Left lung (tissue), 10 donors: ENCODE measurements around the gene OXTR. TPM values are rescaled to one million over a fixed set of nuclear protein-coding genes. Genes with fewer than 3 reads are reported as not detected.

Experiments
- ATAC-seq: fragments of 200-7000 bp; cut with Tn5 transposase; one replicate; pipeline ENCODE4 v1.9.1; 2020; ENCODE audit warnings: moderate library complexity
- DNase-seq, 4 donors: peaks; one replicate each; pipeline ENCODE4 v3.0.0-alpha.2; 2013 to 2020
- H3K27ac ChIP-seq, 2 donors: fragments of 200-600 bp; sonication (generic) in 1 of 2; one replicate each; pipeline versions ENCODE4 v1.5.0 to v1.8.0; 2020 to 2021
- H3K27me3 ChIP-seq, 2 donors: fragments of 200-600 bp; sonication (generic) in 1 of 2; one replicate each; pipeline versions ENCODE4 v1.5.0 to v1.8.0; 2020 to 2021
- H3K36me3 ChIP-seq, 2 donors: fragments of 200-600 bp; sonication (generic) in 1 of 2; one replicate each; pipeline versions ENCODE4 v1.5.0 to v1.8.0; 2020 to 2021
- H3K4me1 ChIP-seq, 2 donors: fragments of 200-600 bp; one replicate each; pipeline ENCODE4 v1.8.0; 2021
- H3K4me3 ChIP-seq, 2 donors: fragments of 200-600 bp; sonication (generic) in 1 of 2; one replicate each; pipeline versions ENCODE4 v1.5.0 to v1.8.0; 2020 to 2021; ENCODE audit warnings: mild to moderate bottlenecking in 1 of 2
- H3K9me3 ChIP-seq, 2 donors: fragments of 200-600 bp; sonication (generic) in 1 of 2; one replicate each; pipeline versions ENCODE4 v1.5.0 to v1.8.0; 2020 to 2021
- intact Hi-C, 2 donors: fragments of 100-400 bp; cut with DNase I; formaldehyde crosslinking; loops; one replicate each; pipeline versions ENCODE4 v1.11.2 to v1.14.2; 2022
- polyA plus RNA-seq, 6 donors: library from polyadenylated mRNA; unstranded; fragments of 120-200 nt; gene quantifications; one replicate each; pipeline ENCODE4 v1.2.1, GENCODE V29; 2013; ENCODE audit not compliant: insufficient read length in 6 of 6
- total RNA-seq, 2 donors: library from RNA; stranded (reverse); fragmentation: NEBNext Ultra II Directional; extraction: Animal tissue kit (Norgen Biotek cat#: 25700); gene quantifications; one replicate each; pipeline ENCODE4 v1.2.1, GENCODE V29; 2021
- TF ChIP-seq, protein P1 (sequence below), 2 donors: fragments of 200-600 bp; sonication (generic) in 1 of 2; IDR thresholded peaks; one replicate each; pipeline versions ENCODE4 v1.5.0 to v1.8.0; 2021; ENCODE audit warnings: antibody characterized with exemption in 2 of 2
- donor health status: DM: no; HTN: yes; CAD: no.
- donor health status: DM: no; HTN: no; CAD: no.

Gene OXTR
- total and polyA plus RNA-seq, 8 donors, result 0.82 to 4.9 (median 1.5) TPM

DNA sequence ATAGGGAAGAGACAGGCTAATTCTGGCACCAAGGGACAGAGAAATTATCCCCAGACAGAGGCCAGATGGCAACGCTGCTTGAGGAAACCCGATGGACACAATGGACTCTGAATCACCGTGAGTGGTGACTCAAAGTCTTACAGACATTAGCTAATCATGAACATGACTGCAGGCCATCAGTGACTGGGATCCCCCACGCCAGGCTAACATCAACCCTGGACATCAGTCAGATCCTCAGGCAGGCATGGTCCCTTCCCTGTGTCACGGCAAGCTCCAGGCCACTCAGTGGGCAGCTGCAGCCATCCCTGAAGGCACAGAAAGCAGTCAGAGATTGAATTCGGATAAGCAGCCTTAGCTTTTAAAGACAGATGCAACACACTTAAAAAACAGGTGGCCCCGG, 23.8 kb upstream of the OXTR start:
- peaks cover 0 to 19% of the 10 kb centered on the region in 2 donors for H3K9me3 ChIP-seq
- TF ChIP-seq, protein P1, sequence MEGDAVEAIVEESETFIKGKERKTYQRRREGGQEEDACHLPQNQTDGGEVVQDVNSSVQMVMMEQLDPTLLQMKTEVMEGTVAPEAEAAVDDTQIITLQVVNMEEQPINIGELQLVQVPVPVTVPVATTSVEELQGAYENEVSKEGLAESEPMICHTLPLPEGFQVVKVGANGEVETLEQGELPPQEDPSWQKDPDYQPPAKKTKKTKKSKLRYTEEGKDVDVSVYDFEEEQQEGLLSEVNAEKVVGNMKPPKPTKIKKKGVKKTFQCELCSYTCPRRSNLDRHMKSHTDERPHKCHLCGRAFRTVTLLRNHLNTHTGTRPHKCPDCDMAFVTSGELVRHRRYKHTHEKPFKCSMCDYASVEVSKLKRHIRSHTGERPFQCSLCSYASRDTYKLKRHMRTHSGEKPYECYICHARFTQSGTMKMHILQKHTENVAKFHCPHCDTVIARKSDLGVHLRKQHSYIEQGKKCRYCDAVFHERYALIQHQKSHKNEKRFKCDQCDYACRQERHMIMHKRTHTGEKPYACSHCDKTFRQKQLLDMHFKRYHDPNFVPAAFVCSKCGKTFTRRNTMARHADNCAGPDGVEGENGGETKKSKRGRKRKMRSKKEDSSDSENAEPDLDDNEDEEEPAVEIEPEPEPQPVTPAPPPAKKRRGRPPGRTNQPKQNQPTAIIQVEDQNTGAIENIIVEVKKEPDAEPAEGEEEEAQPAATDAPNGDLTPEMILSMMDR (IDR thresholded peaks at IDR 0.05), result no peak
- ATAC-seq (no peak), DNase-seq (no peak)
- H3K4me3 ChIP-seq, result no peak overlapping the region
- H3K27me3 ChIP-seq, result no peaks in the 10 kb centered on the region
- no peaks in the 10 kb centered on the region for H3K4me1 ChIP-seq
- H3K27ac ChIP-seq, result no peak overlapping the region
- H3K36me3 ChIP-seq, result no peaks in the 10 kb centered on the region
- intact Hi-C loops, result no loop called here

DNA sequence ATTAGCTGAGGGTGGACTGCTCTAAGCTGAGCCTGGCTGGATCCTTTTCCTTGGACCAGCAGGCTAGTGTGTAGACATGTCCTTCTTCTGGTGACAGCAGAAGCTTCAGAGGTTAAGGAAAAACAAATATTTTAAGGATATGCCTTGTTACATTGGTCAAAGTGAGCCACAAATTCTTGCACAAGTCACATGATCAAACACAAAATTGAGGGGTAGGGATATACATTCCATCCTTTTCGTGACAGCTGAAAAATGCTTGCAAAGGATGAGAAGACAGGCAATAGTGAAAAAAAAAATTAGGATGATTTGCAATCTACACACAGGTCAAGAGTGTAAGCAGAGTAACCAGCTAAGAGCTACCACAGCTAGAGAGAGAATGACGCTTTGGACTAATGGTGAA, 21.1 kb upstream of the OXTR start:
- DNase-seq (no peak), ATAC-seq (no peak)
- no peaks in the 10 kb centered on the region for H3K27me3 ChIP-seq
- H3K27ac ChIP-seq, result no peak overlapping the region
- TF ChIP-seq, protein P1 (IDR thresholded peaks at IDR 0.05), result no peak
- intact Hi-C loops, result no loop called here
- H3K9me3 ChIP-seq, result peaks cover 0 to 19% of the 10 kb centered on the region in 2 donors
- H3K4me3 ChIP-seq, result no peak overlapping the region
- no peaks in the 10 kb centered on the region for H3K36me3 ChIP-seq
- no peaks in the 10 kb centered on the region for H3K4me1 ChIP-seq

DNA sequence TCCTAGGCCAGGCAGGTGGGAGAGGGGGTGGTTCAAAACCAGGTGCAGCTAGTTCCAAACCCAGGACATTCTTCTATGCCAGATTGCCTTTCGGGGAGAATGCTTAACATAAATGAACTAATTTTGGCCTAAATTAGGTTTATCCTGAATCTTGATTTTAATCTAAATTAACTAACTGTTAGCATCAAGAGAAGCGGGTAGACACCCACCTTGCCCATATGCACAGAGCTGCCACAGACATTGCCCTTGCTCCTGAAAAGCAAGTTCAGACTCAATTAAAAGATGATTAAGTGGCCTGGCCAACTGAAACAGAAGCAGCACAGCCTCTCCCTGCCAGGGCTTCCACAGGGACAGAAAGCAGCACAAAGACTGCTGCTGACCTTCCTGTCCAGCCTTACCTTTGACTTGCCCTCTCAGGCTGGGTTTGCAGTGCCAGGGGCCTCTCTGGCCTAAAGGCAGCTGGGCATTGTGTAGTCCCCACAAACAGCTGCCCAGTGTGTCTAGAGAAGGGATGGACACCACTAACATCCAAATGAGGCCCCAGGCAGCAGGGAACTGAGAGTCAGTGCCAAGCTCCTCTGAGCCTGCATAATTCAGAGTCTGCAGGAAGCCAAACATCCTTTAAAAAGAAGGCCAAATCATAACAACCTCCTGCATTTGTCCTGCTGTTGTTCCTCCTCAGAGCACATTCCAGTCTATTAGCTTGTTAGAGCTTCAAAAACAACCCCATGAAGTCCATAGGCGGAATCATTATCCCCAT, 15.4 kb upstream of the OXTR start:
- DNase-seq (no peak), ATAC-seq (no peak)
- Histone ChIP-seq H3K27me3 (no peaks in the 10 kb centered on the region), H3K36me3 (no peaks in the 10 kb centered on the region), H3K4me1 (no peaks in the 10 kb centered on the region), H3K27ac (no peak overlapping the region), H3K9me3 (peaks cover 0 to 14% of the 10 kb centered on the region in 2 donors), H3K4me3 (no peak overlapping the region)
- TF ChIP-seq, protein P1 (IDR thresholded peaks at IDR 0.05), result no peak
- intact Hi-C loops, result no loop called here

DNA sequence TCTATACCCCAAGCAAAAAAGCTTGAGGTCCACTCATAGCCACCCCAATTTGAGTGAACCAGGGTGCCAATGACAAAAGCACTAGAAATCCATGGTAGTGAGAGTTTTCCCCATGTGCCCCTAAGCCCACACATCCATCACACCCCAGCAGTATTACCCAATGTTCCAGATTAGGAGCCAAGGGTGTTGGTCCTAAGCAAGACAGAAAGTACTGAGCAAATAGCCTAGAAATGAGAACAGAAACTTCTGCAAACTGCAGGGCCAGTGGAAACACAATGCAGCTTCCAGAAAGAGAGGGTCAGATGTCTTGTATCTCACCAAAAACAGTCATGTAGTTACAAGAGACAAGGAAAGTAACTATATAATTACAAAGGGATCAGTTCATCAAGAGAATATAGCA, 10.9 kb upstream of the OXTR start:
- Histone ChIP-seq H3K9me3 (no peaks in the 10 kb centered on the region), H3K27me3 (no peaks in the 10 kb centered on the region), H3K4me3 (no peak overlapping the region), H3K4me1 (no peaks in the 10 kb centered on the region), H3K27ac (no peak overlapping the region), H3K36me3 (no peaks in the 10 kb centered on the region)
- intact Hi-C loops, result no loop called here
- DNase-seq (no peak), ATAC-seq (no peak)
- TF ChIP-seq, protein P1 (IDR thresholded peaks at IDR 0.05), result no peak

DNA sequence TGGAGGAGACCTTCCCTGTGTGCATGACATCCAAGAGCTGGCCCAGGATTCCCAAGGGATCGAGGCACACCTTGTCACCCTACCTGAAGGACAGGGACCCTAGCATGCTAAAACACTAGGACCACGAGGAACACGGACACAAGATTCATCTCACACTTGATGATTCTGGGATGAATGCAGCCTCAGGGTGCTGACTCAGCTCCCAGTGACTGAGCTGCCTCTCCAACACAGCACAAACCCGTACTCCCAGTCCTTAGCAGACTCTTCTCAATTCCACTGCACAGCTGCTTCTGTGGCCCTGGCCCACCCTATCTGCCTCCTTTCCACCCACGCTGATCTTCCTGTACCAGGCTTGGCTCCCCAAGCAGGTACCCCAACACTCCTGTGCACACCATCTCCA, 9.1 kb upstream of the OXTR start:
- no peak for DNase-seq
- H3K9me3 ChIP-seq, result no peaks in the 10 kb centered on the region
- no peak for ATAC-seq
- H3K36me3 ChIP-seq, result no peaks in the 10 kb centered on the region
- peaks cover 0 to 3% of the 10 kb centered on the region in 2 donors for H3K27me3 ChIP-seq
- no peak overlapping the region for H3K27ac ChIP-seq
- H3K4me3 ChIP-seq, result no peak overlapping the region
- H3K4me1 ChIP-seq, result no peaks in the 10 kb centered on the region
- TF ChIP-seq, protein P1 (IDR thresholded peaks at IDR 0.05), result no peak
- intact Hi-C loops, result no loop called here
